Measurements from ENCODE around the gene LHX3. TPM values are rescaled to one million over a fixed set of nuclear protein-coding genes. Genes with fewer than 3 reads are reported as not detected.

LHX3 gene
- total and polyA plus RNA-seq, 10 of the 15 experiments (the other 5 are each of a cell fraction or from before 2014, with no cell fraction given): not detected

DNA sequence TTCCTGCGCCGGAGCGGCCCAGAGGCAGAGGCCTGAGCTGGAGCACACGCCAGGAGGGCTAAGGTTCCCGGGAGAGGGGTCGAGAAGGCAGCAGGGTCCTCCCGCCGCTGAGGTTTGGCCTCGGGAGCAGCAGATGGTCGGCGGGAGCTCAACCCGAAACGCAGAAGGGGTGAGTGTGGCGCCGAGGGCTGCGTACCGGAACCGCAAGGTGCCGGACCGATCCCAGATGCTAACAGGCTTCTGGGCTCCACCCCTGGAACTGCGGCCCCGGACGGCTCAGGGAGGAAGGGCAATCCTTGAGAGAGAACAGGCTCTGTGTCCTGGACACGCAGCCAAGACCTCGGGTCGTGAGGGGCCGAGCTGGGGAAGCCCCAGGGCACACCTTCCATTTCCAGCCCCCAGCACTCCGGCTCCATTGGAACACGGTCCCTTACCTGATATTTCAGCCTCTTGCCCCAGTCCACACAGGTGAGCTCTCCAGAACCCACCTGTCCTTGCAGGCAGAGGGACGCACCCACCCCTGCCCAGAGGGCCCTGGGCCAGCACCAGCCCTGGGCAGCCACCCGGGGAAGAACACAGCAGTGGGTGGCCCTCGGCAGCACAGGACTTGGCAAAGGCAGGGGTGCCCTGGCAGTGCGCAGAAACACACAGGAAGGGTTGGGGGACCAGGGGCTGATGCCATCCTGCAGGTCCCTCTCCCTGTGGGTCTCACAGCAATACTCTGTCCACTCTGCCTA, 1.4 kb downstream of the LHX3 start:
- RAD21 ChIA-PET (ENCODE audit: unreplicated experiment): no interaction called here
- Histone ChIP-seq H3K27me3 (replicated peaks in 1 of 2; ENCODE audit: control insufficient read depth in 2 of 2, insufficient read depth in 2 of 2, low read length in 1 of 2) (peaks cover 6 to 7% of the 10 kb centered on the region in 2 experiments; a peak in 3 of 4 replicates), H3K79me2 (ENCODE audit: control insufficient read depth, insufficient read depth, low read length) (no peaks in the 10 kb centered on the region), H3K9me3 (replicated peaks; ENCODE audit: control insufficient read depth, insufficient read depth, low read length) (no peaks in the 10 kb centered on the region), H2AFZ (ENCODE audit: control insufficient read depth, low read depth, low read length) (no peak overlapping the region), H3K4me2 (ENCODE audit: control insufficient read depth, insufficient read depth) (no peak overlapping the region), H4K20me1 (ENCODE audit: control insufficient read depth, insufficient read depth) (peaks cover 4% of the 10 kb centered on the region; the same call in 1 of the 2 replicates), H3K4me1 (ENCODE audit: control insufficient read depth, insufficient read depth, low read length) (no peaks in the 10 kb centered on the region), H3K9ac (ENCODE audit: control insufficient read depth, insufficient read depth, low read length) (no peak overlapping the region), H3K4me3 (no peak overlapping the region), H3K36me3 (ENCODE audit: control insufficient read depth in 2 of 2, insufficient read depth in 2 of 2, low read length in 1 of 2) (no peaks in the 10 kb centered on the region; a peak in 1 of 4 replicates), H3K27ac (ENCODE audit: control insufficient read depth, insufficient read depth) (no peak overlapping the region)
- no TSS peak for BruUV-seq (replicated peaks)
- FAIRE-seq (no peak), ATAC-seq (no peak), DNase-seq (ENCODE audit: low read depth, low spot score) (no peak)
- in situ Hi-C loops (cut with MboI) (no loop called here), intact Hi-C loops (cut with micrococcal nuclease; ENCODE audit: unreplicated experiment) (no loop called here)
- CTCF ChIA-PET: no interaction called here
- 16% methylated on average over 31 of the region's 33 CpGs for WGBS (ENCODE audit: insufficient coverage, insufficient replicate concordance, low lambda C conversion rate, missing lambda C conversion rate)
- TF ChIP-seq CBX3 (IDR thresholded peaks at IDR 0.05; ENCODE audit: borderline replicate concordance, low read depth) (no peak), BCL11A (IDR thresholded peaks at IDR 0.05; ENCODE audit: low read depth, low read length) (no peak), NBN (IDR thresholded peaks at IDR 0.05) (no peak), CHD1 (IDR thresholded peaks at IDR 0.05; ENCODE audit: low read depth, low read length) (no peak), STAT1 (conservative IDR thresholded peaks at IDR 0.05) (no peak)
- TF ChIP-seq, protein P1, sequence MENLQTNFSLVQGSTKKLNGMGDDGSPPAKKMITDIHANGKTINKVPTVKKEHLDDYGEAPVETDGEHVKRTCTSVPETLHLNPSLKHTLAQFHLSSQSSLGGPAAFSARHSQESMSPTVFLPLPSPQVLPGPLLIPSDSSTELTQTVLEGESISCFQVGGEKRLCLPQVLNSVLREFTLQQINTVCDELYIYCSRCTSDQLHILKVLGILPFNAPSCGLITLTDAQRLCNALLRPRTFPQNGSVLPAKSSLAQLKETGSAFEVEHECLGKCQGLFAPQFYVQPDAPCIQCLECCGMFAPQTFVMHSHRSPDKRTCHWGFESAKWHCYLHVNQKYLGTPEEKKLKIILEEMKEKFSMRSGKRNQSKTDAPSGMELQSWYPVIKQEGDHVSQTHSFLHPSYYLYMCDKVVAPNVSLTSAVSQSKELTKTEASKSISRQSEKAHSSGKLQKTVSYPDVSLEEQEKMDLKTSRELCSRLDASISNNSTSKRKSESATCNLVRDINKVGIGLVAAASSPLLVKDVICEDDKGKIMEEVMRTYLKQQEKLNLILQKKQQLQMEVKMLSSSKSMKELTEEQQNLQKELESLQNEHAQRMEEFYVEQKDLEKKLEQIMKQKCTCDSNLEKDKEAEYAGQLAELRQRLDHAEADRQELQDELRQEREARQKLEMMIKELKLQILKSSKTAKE (IDR thresholded peaks at IDR 0.05; ENCODE audit: low read depth, poor library complexity, severe bottlenecking): no peak
- SMC1A ChIA-PET (ENCODE audit: uncharacterized antibody, unreplicated experiment): no interaction called here
- POLR2A ChIA-PET: no interaction called here

Measured in GM12878 (cell line).